Mesendoderm (in vitro differentiated cells): Measurements from ENCODE around the gene RASAL1.

Experiments used
- DNase-seq: peaks from one replicate; pipeline ENCODE4 v3.0.0; 2013
- H2AK5ac ChIP-seq: 2 replicates; pipeline ENCODE4 v1.6.1; 2013; ENCODE audit warnings: low read length, inconsistent platforms
- H2BK120ac ChIP-seq: 2 replicates; pipeline ENCODE4 v1.6.1; 2013; ENCODE audit warnings: low read depth, mild to moderate bottlenecking, low read length, moderate library complexity, mixed read lengths
- H2BK15ac ChIP-seq: replicated peaks from 2 replicates; pipeline ENCODE4 v1.6.1; 2013; ENCODE audit warnings: low read depth, mild to moderate bottlenecking, moderate library complexity
- H2BK5ac ChIP-seq: 2 replicates; pipeline ENCODE4 v1.6.1; 2013; ENCODE audit warnings: low read length, inconsistent platforms
- H3K18ac ChIP-seq: 2 replicates; pipeline ENCODE4 v1.6.1; 2013; ENCODE audit warnings: mild to moderate bottlenecking, low read length, mixed read lengths
- H3K23ac ChIP-seq: one replicate; pipeline ENCODE4 v1.6.1; 2013; ENCODE audit warnings: low read length
- H3K27ac ChIP-seq: 2 replicates; pipeline ENCODE4 v1.5.1; 2013; ENCODE audit warnings: low read depth, mild to moderate bottlenecking, inconsistent platforms, low read length, moderate library complexity
- H3K27me3 ChIP-seq: 2 replicates; pipeline ENCODE4 v1.6.1; 2013; ENCODE audit warnings: low read length, control low read depth, mild to moderate bottlenecking, inconsistent platforms; ENCODE audit not compliant: insufficient read depth, poor library complexity
- H3K36me3 ChIP-seq: 2 replicates; pipeline ENCODE4 v1.6.1; 2013; ENCODE audit warnings: low read length, inconsistent platforms; ENCODE audit not compliant: control insufficient read depth, insufficient read depth
- H3K4ac ChIP-seq: one replicate; pipeline ENCODE4 v1.6.1; 2013; ENCODE audit warnings: low read depth, mild to moderate bottlenecking, low read length, moderate library complexity
- H3K4me1 ChIP-seq: 2 replicates; pipeline ENCODE4 v1.6.1; 2013; ENCODE audit warnings: low read depth, low read length, inconsistent platforms; ENCODE audit not compliant: control insufficient read depth
- H3K4me2 ChIP-seq: 2 replicates; pipeline ENCODE4 v1.6.1; 2013; ENCODE audit warnings: low read length
- H3K4me3 ChIP-seq: 2 replicates; pipeline ENCODE4 v1.5.1; 2013; ENCODE audit warnings: mild to moderate bottlenecking, low read length
- H3K56ac ChIP-seq: one replicate; pipeline ENCODE4 v1.6.1; 2013; ENCODE audit warnings: low read length
- H3K79me1 ChIP-seq: 2 replicates; pipeline ENCODE4 v1.6.1; 2013; ENCODE audit warnings: low read length, inconsistent platforms
- H3K79me2 ChIP-seq: 2 replicates; pipeline ENCODE4 v1.6.1; 2013; ENCODE audit warnings: mild to moderate bottlenecking, low read length; ENCODE audit not compliant: control insufficient read depth, insufficient read depth
- H3K9ac ChIP-seq: 2 replicates; pipeline ENCODE4 v1.6.1; 2013; ENCODE audit warnings: low read length, inconsistent platforms
- H4K5ac ChIP-seq: one replicate; pipeline ENCODE4 v1.6.1; 2013; ENCODE audit warnings: low read length
- H4K8ac ChIP-seq: one replicate; pipeline ENCODE4 v1.6.1; 2013; ENCODE audit warnings: low read depth, mild to moderate bottlenecking, control low read depth, low read length, moderate library complexity
- WGBS: extraction: QIAGEN DNeasy Blood & Tissue Kit; methylation state at CpG from one replicate; pipeline ENCODE4 v1.1.7; 2013; ENCODE audit warnings: low lambda C conversion rate, missing lambda C conversion rate; ENCODE audit not compliant: insufficient coverage; ENCODE audit errors: extremely low coverage; 5-methylcytosine and 5-hydroxymethylcytosine counted together

Gene RASAL1

DNA sequence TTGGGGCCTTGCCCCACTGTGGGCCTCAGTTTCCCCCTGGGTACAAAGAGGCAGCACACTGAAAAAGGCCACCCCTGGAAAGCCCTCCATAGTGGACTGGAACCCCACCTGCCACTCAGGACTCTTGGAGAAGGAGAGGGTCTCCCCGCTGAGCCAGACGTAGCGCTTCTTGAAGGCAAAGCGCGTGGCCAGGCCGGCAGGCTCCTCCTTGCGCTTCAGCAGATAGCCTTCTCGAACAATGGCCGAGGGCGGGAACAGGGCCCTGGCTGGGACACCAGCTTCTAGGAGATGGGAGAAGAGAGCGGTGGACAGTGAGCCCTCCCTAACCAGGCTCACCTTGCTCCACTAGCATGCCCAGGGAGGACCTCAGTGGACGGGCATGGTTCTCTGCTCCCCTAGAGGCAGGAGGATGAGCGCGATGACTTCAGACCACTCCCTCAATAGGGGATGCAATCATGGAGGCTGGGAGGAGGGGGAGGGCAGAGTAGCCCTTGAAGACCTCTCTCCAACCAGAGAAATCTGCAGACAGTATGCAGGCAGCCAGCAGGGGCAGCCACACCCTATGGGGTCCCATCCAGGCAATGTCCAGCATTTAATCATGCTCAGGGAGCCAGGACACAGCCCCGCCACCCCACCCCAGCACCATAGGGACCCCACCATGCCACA, 29.8 kb downstream of the RASAL1 start:
- H3K27ac ChIP-seq = no peak overlapping the region
- no peak overlapping the region for H3K4me2 ChIP-seq
- H2BK15ac ChIP-seq = no peak overlapping the region
- no CpG with 5 or more reads among the region's 15 CpGs for WGBS
- H4K8ac ChIP-seq = no peak overlapping the region
- no peaks in the 10 kb centered on the region for H3K79me1 ChIP-seq
- no peak overlapping the region for H3K18ac ChIP-seq
- H3K9ac ChIP-seq = no peak overlapping the region
- no peak overlapping the region for H3K4ac ChIP-seq
- H3K4me1 ChIP-seq = peaks cover 3% of the 10 kb centered on the region
- peak; percentile 43 for DNase-seq
- no peak overlapping the region for H4K5ac ChIP-seq
- H3K27me3 ChIP-seq = no peaks in the 10 kb centered on the region
- H3K23ac ChIP-seq = no peak overlapping the region
- H2BK5ac ChIP-seq = no peak overlapping the region
- H2AK5ac ChIP-seq = no peak overlapping the region
- H3K4me3 ChIP-seq = no peak overlapping the region
- no peak overlapping the region for H2BK120ac ChIP-seq
- no peaks in the 10 kb centered on the region for H3K36me3 ChIP-seq
- no peaks in the 10 kb centered on the region for H3K79me2 ChIP-seq
- H3K56ac ChIP-seq = no peak overlapping the region

DNA sequence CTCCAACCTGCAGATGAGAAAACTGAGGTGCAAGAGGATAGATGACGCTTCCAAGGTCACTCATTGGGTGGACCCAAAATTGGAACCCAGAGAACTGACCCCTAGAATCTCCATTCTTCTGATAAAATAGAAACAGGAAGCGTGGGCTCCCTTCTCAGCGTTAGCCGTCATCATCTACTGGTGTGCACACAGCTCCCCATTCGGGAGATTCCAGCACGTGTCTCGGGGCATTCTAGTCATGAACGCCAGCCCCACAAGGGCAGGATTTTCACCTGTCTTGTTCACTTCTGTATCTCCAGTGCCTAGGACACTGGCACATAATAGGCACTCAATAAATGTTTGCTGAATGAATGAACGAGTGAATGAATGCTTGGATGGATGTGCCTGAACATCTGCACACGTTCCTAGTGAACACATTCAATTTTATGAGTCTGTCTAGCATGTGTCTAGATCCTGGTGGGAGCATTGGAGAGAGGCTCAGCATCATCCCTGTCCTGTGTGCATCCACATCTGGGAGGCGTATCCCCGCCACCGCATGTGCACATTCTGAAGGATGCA, 30.5 kb downstream of the RASAL1 start:
- H3K4me2 ChIP-seq = no peak overlapping the region
- no peak overlapping the region for H3K23ac ChIP-seq
- no peak overlapping the region for H4K8ac ChIP-seq
- H3K56ac ChIP-seq = no peak overlapping the region
- H2BK15ac ChIP-seq = no peak overlapping the region
- H3K36me3 ChIP-seq = no peaks in the 10 kb centered on the region
- DNase-seq = no peak
- H4K5ac ChIP-seq = no peak overlapping the region
- H2BK5ac ChIP-seq = no peak overlapping the region
- H2BK120ac ChIP-seq = no peak overlapping the region
- no peak overlapping the region for H3K4me3 ChIP-seq
- H3K4ac ChIP-seq = no peak overlapping the region
- WGBS = no CpG with 5 or more reads among the region's 13 CpGs
- H3K9ac ChIP-seq = no peak overlapping the region
- no peak overlapping the region for H3K18ac ChIP-seq
- no peaks in the 10 kb centered on the region for H3K27me3 ChIP-seq
- H3K79me2 ChIP-seq = no peaks in the 10 kb centered on the region
- peaks cover 3% of the 10 kb centered on the region for H3K4me1 ChIP-seq
- no peak overlapping the region for H3K27ac ChIP-seq
- no peak overlapping the region for H2AK5ac ChIP-seq
- H3K79me1 ChIP-seq = no peaks in the 10 kb centered on the region

DNA sequence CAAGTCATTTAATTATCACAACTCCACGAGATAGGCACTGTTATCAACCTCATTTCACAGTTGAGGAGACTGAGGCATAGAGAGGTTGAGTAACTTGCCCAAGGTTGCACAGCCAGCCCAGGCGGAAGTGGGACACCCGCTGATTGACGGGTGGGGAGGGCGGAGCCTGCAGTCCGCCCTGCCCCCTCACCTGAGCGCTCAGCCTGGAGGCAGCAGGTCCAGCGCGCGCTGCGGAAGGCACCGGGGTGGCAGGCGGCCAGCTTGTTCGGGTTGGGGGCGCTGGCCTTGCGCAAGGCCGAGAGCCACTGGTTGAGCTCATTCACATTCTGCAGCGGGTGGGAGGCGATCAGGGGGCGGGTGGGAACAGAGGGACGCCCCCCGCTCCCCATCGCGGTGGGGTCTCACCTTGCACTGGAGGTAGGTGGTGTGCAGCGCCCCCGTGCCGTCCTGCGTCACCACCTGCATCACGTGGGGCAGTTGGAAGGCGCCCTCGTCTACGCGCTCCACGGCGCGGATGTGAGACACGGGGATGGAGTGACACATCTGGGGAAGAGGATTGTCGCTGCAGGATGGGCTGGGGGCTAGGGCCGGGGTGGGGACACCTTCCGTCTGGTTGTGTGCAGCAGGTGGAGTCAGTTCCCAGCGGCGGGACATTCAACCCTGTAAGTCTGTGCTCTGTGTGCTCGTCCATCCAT, 31.7 kb downstream of the RASAL1 start:
- Histone ChIP-seq H3K4me2 (peak overlapping the region; percentile 6), H3K23ac (no peak overlapping the region), H3K79me2 (no peaks in the 10 kb centered on the region), H3K79me1 (no peaks in the 10 kb centered on the region), H3K4me1 (no peaks in the 10 kb centered on the region), H3K56ac (peak overlapping the region; percentile 78), H3K27me3 (no peaks in the 10 kb centered on the region), H4K8ac (no peak overlapping the region), H2AK5ac (no peak overlapping the region), H3K4ac (no peak overlapping the region), H2BK5ac (no peak overlapping the region), H3K9ac (peak overlapping the region; percentile 18), H3K4me3 (no peak overlapping the region), H2BK120ac (no peak overlapping the region), H3K18ac (no peak overlapping the region), H2BK15ac (no peak overlapping the region), H3K27ac (no peak overlapping the region), H3K36me3 (no peaks in the 10 kb centered on the region), H4K5ac (no peak overlapping the region)
- WGBS = no CpG with 5 or more reads among the region's 43 CpGs
- peak; percentile 89 for DNase-seq

DNA sequence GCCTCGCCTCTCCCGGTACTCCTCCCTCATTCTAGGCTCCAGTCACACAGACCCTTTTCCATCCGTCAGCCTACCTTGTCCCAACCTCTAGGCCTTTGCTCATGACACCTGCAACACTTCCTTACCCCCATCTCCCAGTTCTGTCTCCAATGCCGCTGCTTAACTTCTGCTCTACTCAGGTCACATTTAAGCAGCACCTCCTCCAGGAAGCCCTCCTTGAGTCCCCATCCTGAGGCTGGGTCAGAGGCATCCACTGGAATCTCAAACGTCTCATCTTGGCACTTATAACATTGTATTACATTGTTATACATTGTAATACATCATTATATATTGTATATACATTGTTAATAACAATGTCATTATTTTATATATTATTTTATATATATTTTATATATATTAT, 32.8 kb downstream of the RASAL1 start:
- Histone ChIP-seq H3K4me3 (no peak overlapping the region), H3K56ac (no peak overlapping the region), H3K79me2 (no peaks in the 10 kb centered on the region), H4K5ac (no peak overlapping the region), H3K27me3 (no peaks in the 10 kb centered on the region), H3K23ac (no peak overlapping the region), H3K27ac (no peak overlapping the region), H3K36me3 (no peaks in the 10 kb centered on the region), H3K4me2 (no peak overlapping the region), H3K4ac (no peak overlapping the region), H2BK120ac (no peak overlapping the region), H3K79me1 (no peaks in the 10 kb centered on the region), H3K4me1 (no peaks in the 10 kb centered on the region), H3K9ac (no peak overlapping the region), H2BK15ac (no peak overlapping the region), H2BK5ac (no peak overlapping the region), H3K18ac (no peak overlapping the region), H4K8ac (no peak overlapping the region), H2AK5ac (no peak overlapping the region)
- WGBS = no CpG with 5 or more reads among the region's 5 CpGs
- no peak for DNase-seq

DNA sequence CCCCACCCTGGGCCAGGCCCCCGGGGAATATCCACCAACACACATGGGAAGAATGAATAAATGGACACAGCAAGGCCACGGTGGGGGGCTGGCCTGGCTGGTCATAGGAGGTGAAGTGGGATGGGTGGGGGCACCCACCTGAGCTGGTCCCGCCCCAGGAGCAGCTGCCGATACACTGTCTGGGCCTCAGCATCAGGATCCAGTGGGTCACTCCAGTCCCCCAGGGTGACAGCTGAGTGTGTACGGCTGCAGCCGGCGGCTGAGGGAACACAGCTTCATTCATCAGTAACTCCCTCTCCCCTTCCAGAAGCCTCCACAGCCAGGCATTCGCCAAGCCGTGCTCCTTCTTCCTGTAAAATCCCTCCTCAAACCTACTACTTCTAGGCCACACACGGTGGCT, 33.8 kb downstream of the RASAL1 start:
- H3K36me3 ChIP-seq = no peaks in the 10 kb centered on the region
- H3K4me3 ChIP-seq = no peak overlapping the region
- no peaks in the 10 kb centered on the region for H3K79me1 ChIP-seq
- H4K8ac ChIP-seq = no peak overlapping the region
- no peak overlapping the region for H3K27ac ChIP-seq
- H3K56ac ChIP-seq = no peak overlapping the region
- no peaks in the 10 kb centered on the region for H3K4me1 ChIP-seq
- no peak overlapping the region for H4K5ac ChIP-seq
- no peaks in the 10 kb centered on the region for H3K27me3 ChIP-seq
- no CpG with 5 or more reads among the region's 10 CpGs for WGBS
- H2BK15ac ChIP-seq = no peak overlapping the region
- no peak overlapping the region for H2BK5ac ChIP-seq
- no peak for DNase-seq
- no peak overlapping the region for H3K23ac ChIP-seq
- no peak overlapping the region for H2BK120ac ChIP-seq
- H3K79me2 ChIP-seq = no peaks in the 10 kb centered on the region
- H3K18ac ChIP-seq = no peak overlapping the region
- no peak overlapping the region for H3K4me2 ChIP-seq
- no peak overlapping the region for H3K9ac ChIP-seq
- no peak overlapping the region for H3K4ac ChIP-seq
- no peak overlapping the region for H2AK5ac ChIP-seq
